ENCODE measurements around the gene MATN1.
A peak's percentile ranks its signal among the peaks of the same experiment; 100 is the strongest.
"Not testable (repeated sequence)": the region's sequence is repeated elsewhere in the genome, so short reads cannot be mapped to it uniquely, and the experiment has no call there.

Gene MATN1

DNA sequence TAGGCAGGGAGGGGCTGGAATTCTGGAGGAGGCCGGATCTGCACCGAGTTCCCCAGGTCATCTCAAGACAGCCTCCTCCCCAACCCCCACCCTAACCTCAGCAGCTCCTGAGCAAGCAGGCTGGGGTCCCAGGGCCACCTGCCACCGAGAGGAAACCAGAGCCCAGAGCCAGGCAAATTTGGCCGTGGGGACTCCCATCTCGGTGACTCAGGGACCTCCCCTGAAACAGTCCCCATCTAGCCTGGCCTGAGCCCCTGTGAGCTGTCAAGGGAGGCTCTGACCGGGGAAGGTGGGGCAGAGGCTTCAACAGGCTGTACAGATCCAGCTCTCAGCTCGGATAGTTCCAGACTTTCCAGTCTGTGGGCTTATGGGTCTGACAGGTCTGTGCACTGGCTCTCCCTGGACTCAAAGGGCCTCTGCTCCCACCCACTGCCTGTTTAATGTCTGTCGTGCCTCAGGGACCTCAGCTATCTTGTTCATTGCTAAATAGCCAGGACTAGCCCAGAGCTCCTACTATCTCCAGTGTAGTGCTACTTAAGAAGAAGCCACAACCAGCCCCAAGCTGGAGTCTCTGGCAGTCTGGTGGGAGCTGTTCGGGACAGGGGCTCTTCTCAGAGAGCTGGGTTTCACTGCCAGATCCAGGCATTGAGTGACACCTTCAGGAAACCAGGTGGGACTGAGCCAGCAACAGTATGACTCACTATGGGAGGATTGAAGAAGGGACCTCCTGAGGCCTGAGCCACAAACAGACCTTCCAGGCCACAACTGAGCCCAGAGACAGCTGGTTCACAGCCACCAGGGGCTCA lies 25.6 kb downstream of the MATN1 start:
- DNase-seq (ENCODE audit: low spot score), result no peak

DNA sequence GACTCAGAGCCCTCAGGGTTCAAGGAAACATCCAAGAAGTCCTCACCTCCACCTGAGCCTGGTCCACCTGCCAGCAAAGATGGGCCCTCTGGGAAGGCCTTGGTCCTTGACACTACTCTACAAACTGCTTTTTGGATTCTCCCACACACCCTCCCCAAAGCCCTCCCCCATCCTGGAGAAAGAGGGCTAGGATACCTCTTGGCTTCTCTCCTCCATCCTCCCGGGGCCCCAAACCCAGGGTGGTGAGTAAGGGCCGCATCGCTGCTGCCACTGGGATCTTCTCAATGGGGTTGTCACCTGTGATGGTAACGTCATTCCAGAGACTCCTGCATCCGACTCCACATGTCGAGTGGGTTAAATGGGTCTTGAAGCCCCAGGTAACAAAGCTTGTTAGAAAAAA lies 26.6 kb downstream of the MATN1 start:
- no peak for DNase-seq (ENCODE audit: low spot score)

DNA sequence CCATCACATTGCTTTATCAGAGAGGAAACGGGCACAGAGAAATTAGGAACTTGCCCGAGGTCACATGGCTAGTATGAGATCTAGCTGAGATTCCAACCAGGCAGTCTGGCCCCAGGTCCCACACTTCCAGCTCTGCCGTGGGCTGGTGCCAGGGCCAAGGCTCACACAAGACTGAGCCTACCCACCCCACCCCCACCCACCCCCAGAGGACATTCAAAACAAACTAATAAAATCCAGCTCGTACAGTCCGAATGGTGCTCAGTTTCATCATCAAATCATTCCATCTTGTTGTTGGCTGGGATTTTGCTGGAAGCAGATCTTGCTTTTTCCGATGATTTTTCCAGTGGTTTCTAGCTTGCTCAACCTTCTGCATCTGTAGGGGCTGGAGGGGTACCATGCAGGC lies 27.9 kb downstream of the MATN1 start:
- DNase-seq (ENCODE audit: low spot score), result no peak

DNA sequence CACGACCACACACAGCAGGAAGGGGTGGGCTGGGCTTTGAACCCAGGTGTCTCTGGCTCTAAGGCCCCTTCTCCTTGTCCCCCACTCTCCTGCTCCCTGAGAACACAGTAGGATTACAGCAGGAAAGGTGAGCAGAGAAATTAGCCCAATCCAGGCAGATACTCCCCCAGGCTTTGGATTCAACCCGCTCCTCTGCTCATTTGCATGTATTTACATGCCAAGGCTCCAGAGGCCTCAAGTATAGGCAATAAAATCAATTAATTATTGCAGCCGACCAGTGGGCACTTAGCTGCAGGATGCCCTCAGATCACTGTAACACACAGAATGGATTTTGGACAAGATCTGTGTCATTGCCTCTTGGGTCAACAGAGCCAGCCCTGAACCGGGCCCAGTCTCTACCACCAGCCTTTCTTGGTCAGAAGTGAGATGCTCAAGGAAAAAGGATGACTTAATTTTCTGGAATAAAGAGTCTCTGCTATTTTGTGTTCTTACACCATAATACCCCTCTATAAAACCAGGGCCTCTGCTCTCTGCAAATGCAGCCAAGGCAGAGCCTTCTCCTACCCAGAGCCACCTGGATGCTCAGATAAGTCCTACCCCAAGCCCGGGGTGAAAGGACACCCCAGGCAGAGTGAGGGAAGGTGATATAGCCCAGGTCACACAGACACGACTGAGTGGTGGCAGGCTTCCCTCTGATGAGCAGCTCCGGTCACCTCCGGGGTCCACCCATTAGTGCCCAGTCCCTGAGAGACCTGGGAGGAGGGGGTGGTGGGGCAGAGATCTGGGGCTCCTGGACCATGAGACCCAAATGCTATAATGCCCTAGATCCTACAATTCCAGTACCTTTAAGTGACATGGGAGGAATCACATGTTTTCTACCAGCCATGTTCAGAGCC lies 28.9 kb downstream of the MATN1 start:
- no peak for DNase-seq (ENCODE audit: low spot score)

DNA sequence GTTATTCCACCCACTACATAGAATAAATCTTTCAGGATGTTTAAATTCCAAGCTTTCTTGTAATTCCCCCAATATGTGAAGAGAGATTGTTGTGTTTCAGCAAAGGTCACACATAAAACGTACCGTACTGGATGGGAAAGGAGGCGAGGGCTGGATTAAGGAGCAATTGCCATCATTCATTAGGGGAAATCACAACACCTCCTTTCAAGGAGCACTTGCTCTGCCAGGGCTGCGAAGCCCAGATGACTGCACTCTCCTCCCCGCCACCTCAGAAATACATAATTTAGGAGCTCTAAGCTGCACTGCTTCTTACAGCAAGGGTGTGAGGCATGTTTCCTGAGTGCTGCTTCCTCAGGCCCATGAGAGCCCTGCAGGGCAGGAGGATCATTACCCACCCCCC lies 29.6 kb downstream of the MATN1 start:
- DNase-seq (ENCODE audit: low spot score), result no peak

DNA sequence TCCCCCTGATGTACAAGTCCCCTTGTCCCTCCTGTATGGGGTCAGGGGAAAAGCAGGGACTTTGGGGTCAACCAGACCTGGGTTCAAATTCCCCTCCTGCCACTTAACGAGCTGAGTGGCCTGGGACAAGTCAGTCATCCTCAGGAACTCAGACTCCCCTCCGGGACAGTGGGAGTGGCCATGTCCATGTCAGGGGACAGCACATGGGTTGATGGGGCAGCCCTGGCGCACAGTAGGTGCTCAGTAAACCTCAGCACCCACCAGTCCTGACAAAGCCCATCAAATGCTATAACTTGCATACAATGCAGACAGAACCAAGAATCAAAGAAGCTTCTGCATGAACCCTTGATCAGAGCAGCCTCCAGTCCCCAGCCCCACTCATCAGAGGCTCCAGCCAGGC lies 30.0 kb downstream of the MATN1 start:
- no peak for DNase-seq (ENCODE audit: low spot score)

DNA sequence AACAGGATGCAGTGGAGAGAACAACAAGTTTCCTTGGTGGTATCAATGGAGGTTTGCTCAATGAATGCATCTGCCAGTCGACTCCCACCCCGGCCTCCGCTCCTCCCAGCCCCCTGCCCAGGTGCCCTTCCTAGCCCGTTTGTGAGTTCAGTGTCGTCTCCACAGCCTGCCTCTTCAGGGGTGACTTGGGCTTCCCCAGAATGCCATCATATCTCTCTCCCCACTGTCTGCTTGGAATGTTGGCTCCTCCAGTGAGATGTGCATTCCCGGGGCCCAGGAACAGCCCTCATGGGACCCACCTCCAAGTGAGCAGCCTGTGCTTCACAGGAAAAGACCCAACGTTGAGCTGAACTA lies 30.5 kb downstream of the MATN1 start:
- no peak for DNase-seq (ENCODE audit: low spot score)

DNA sequence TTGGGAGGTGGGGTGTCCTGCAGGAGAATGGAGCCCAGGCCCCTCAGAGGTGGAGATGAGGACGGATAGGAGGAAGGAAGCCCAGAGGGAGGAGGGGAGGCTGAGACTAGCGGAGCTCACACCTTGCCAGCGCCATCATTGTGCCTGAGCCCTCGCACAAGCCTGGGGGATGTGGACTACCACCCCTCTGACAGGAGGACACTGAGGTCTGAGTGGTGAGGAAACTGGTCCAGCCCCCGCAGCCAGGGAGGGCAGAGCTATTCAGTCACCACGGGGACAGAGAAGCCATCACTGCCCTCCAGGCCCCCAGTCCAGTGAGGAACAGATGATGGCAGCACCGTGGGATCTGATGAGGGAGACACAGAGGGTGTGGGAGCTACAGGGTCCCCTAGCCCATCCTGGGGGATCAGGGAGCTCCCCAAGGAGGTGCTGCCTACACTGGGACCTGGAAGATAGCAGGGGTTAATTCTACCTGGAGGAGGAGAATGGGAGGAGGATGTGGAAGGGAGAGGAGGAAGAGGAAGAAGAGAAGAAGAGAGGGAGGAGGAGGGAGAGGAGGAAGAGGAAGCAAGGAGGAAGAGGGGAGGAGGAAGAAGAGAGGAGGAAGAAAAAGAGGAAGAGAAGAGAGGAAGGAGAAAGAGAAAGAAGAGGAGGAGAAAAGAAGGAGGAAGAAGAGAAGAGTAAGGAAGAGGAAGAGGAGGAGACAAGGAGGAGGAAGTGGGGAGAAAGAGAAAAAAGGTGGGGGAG lies 31.0 kb downstream of the MATN1 start:
- DNase-seq (ENCODE audit: low spot score), result no peak

DNA sequence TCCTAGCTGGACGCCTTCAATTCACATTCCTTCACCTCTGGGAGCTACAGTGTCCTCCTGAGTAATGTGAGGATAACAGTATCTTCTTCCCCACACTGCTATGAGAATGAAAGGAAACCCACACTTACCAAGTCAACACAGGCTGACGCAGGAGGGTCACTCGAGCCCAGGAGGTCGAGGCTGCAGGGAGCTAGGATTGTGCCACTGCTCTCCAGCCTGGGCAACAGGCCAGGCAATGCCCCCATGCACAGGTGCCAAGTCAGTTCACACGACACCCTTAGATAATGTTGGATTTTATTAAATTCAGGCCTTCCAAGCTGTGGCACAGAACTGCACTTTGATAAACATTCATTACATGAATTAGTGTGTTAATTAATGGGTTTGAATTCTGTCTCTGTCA lies 31.9 kb downstream of the MATN1 start:
- DNase-seq (ENCODE audit: low spot score), result no peak

DNA sequence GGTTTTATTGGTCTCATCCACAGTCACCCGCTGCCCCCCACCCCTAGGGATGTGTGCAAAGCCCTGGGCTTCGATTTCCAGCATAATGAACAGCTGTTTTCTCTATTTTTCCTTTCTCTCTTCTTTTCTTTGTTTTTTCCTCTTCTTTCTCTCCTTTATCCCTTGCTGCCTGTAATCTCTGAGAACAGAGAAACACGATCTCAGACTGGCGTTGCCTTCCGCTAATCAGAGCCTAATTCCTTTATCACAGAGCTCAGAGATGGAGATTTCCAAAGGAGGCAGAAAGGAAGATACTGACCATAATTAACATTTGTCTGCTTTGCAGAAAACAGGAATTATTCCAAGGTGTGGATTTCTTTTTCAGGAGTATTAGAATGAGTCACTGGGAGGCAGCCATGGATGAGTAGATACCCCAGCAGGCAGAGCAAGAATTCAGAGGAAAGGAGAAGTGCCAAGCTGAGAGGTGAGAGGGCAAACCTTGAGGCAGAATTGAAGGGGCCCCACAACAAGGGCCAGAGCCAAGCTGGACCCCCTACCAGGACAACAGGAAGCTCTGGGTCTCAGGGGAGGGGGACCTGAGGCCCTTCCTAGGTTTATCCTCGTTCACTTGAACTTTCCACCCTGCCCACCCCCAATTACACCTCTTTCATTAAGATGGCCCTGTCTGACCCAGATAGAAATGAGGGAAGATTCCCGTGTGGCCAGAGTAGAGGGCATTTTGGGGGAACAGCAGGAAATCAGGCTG lies 33.3 kb downstream of the MATN1 start:
- no peak for DNase-seq (ENCODE audit: low spot score)

DNA sequence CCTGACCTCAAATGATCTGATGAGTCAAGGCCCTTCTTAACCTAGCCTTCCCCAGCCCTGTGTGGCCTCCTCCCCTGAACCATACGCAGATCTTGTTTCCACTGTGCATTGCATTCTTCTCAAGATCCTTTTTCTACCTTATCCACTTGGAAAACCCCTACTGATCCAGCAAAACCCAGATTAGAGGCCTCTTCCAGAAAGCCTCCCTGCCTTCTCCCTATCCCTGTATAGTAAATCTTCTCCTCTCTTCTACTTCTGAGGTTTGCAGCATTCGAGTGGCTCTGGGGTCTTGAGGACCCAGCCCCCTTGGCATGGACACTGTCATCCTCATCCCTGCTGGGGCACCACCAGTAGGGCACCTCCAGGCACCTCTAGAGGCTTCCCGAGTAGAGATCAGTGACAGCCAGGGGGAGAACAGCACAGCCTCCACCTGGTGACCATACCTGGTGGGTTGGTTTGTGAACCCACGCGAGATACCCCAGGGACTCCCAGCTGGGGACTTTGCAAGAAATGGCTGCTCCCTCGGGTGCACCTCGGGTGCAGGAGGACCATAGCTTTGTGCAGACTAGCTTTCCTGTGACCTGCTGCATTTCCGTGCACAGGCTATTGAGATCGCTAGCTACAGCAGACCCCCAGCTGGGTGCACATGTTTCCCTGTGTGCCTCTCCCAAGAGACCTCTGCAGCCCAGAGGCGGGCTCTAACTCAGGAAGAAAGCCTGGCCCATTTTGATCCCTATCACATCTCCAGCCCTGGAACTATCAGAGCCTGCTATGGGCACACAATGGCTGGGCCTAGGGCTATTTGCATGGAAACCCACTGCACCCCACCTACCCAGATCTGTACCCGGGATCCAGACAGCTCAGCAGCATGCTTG lies 34.2 kb downstream of the MATN1 start:
- no peak for DNase-seq (ENCODE audit: low spot score)

DNA sequence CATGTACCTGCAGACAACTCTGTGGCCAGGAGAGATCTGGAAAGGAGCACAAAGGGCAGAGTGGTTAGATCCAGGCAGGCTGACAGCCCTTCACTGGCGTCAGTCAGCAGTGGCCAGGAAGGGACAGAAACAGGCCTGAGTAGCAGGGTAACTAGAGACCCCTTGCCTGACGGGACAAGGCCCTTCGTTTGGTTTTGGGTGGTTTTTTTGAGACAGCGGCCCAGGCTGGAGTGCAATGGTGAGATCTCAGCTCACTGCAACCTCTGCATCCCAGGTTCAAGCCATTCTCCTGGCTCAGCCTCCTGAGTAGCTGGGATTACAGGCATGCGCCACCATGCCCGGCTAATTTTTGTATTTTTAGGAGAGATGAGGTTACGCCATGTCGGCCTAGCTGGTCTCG lies 34.9 kb downstream of the MATN1 start:
- not testable (repeated sequence) for DNase-seq (ENCODE audit: low spot score)

DNA sequence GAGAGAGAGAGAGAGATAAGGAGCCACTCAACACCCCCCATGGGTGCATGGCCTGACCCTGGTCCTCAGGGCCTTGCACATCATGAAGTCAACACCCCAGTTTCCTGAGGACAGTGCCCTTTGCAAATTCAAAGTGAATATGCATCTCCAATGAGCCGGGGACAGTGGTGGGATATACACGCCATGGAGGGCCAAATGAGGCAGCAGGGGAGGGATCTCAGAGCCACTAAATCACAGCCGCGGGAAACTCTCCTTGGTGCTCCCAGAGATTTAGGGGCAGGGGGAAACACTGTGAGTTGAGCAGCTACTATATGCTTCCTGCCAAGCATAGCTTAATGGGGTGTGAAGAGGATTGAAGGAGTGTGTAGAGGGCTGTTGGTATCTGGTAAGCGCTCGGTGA lies 35.5 kb downstream of the MATN1 start:
- DNase-seq (ENCODE audit: low spot score), result no peak

DNA sequence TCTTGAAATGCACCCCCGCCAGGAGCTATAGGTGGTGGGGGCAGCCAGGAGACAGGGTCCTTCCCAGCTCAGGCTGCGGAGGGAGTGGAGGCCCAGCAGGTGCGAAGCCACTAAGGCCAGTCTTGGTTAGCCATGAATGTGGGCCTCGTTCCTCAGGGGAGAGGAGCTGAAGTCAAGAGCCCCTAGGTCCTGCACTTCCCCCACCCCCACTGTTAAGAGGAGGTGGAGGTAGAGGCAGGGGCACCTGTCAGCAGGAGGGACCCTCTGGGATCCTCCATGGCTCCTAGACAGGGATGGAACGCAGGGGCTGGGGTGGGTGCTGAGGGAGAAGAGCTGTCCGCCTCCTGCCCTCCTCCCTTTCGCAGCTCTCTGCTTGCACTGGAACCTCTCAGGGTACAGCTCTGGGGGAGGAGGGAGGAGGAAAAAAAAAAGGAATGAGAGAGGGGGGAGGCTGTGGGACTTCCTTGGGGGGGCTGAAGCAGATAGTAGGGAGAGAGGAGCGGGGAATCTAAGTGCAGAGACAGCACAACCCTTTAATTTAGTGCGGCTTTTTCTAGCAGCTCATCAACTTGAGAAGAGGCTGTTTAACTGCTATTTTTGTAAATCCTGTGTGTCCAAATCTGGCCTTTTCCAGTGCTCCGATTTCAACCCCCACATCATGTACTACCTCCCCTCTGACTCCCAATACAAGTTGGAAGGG lies 37.0 kb downstream of the MATN1 start:
- no peak for DNase-seq (ENCODE audit: low spot score)

DNA sequence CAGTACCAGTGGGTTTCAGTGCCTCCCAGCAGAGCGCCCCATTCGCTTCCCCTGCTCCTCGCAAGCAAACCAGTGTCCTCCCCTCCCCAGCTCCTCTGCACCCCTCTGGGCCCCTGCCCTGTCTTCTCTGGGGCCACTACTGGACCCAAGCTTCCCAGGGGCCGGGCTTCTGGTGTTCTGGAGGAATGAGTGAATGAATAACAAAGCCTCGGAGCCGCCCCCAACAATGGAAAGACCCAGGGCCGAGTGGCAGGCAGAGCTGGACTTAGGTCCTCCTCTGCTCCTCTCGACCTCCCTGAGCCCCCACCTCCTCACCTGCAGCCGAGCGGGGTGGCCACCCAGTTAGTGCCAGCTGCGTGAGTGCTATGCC lies 37.6 kb downstream of the MATN1 start:
- DNase-seq (ENCODE audit: low spot score), result no peak

DNA sequence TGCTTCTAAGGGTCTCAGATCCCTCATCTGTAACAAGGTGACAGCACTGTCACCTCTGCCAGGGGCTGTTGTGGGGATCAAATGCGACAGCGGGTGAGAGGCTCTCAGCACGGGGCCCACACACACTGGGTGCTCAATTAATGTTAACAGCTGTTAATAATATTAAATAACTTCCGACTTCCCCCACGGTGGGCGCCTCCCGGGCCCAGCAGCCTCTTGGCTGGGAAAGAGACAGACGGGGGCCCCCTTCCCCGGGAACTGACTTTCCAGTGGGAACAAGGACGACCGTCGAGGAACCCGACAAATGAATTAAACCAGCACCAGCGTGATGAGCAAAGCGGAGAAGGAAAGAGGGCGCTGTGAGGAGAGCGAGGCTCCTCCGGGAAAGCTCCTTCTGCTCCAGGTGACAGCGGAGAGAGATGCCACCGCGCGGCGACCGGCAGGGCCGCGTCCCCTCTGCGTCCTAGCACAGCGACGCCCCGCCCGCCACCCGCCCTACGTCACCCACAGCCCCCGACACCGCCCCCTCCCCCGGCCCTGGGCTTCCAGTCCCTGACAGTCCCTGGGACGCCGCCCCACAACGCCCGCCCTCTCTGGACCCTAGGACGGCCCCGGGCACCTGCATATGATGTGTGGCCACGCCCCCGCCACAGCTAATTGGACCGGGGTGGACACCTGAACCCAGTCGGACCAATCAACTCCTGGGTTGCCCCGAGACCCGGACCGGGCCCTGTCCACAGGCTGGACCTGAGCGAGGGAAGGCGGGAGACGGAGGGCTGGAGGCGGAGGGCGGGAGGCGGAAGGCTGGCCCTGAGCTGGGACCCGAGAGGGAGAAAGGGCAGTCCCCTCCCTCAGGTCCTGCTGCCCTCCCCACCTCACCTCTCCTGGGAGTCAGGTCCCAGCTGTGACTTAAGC lies 38.2 kb downstream of the MATN1 start:
- DNase-seq (ENCODE audit: low spot score), result peak; percentile 2

DNA sequence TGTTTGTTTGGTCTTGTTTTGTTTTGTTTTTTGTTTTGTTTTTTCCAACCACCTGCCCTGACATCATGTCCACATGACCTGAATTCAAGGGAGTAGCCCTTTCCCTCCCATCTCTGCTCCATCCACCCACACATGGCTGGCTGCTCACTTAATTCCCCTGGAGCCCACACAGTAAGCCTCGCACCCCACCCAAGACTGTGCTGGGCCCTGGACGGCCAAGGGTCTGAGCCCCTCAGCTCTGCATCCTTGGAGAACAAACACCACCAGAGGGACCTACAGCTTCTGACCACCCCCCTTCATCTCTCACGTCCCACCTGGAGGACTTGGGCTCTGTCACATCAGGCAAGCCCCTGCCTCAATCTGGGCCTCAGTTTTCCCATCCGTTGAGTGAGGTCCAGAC lies 39.1 kb downstream of the MATN1 start:
- DNase-seq (ENCODE audit: low spot score), result no peak

DNA sequence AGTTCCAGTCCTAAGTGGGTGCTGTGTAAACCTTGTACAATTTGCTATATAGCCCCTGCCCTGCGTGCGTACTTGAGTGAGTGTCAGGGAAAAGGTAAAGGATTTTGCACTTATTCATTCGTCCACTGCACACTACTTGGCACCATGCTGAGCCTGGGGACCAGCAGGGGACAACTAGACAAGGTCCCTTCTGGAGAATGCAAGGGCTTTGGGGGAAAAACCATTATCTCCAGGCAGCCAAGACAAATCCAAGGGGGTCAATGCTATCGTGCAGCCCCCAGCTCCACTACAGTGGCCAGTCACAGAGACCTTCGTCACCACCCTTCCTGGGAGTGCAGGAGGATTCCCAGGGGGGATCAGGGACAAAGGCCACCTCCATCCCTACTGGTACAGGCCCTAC lies 39.7 kb downstream of the MATN1 start:
- no peak for DNase-seq (ENCODE audit: low spot score)
